HCT116 (cell line): Measurements from ENCODE around the gene SRD5A3.
"Not testable (repeated sequence)": the region's sequence is repeated elsewhere in the genome, so short reads cannot be mapped to it uniquely, and the experiment has no call there.

Source experiments
- CEBPB ChIP-seq: IDR thresholded peaks from 2 replicates; pipeline ENCODE4 v1.6.1; 2012; ENCODE audit warnings: low read depth
- SP1 ChIP-seq: IDR thresholded peaks from 2 replicates; pipeline ENCODE4 v1.6.1; 2012; ENCODE audit warnings: low read depth
- YY1 ChIP-seq: IDR thresholded peaks from 2 replicates; pipeline ENCODE4 v1.6.1; 2011; ENCODE audit warnings: low read length, low read depth, moderate library complexity, mild to moderate bottlenecking; ENCODE audit not compliant: insufficient replicate concordance; ENCODE audit errors: extremely low read depth

DNA sequence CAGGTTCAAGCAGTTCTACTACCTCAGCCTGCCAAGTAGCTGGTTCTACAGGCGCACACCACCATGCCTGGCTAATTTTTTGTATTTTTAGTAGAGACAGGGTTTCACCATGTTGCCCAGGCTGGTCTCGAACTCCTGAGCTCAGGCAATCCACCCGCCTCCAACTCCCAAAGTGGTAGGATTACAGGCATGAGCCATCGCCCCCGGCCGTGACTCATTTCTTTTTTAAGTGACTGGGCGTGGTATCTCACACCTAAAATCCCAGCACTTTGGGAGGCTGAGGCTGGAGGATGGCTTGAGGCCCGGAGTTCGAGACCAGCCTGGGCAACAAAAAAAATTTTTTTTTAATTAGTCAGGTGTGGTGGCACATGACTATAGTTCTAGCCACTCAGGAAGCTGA is 16.9 kb downstream of the SRD5A3 start:
- TF ChIP-seq CEBPB: not testable (repeated sequence)
- peak; percentile 9 for TF ChIP-seq YY1
- peak; percentile 27; the same call in 1 of the 2 replicates for TF ChIP-seq SP1
